NCI-H510A treated with DMSO at 0.1 percent for 48 hours (cell line): Measurements from ENCODE around the gene CACNA1B.
"Not testable (repeated sequence)": the region's sequence is repeated elsewhere in the genome, so short reads cannot be mapped to it uniquely, and the experiment has no call there.

Experiments used
- DNase-seq: peaks from one replicate; lab custom pipeline; 2025; lab: John Stamatoyannopoulos, UW

Gene CACNA1B

GRCh38 chr9:138117101-138117750, 239.6 kb downstream of the CACNA1B start:
- DNase-seq: no peak

DNA sequence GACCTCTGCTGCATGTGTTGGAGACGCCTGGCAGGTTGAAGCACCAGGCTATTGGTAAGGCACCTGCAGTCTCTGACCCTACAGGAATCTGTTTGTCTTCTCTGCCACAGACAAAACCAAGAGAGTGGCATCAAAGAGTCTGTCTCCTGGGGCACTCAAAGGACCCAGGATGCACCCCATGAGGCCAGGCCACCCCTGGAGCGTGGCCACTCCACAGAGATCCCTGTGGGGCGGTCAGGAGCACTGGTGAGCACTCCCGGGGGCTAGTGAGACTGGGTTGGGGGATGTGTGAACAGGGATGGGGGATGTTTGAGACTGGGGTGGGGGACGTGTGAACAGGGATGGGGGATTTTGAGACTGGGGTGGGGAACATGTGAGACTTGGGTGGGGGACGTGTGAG, 240.3 kb downstream of the CACNA1B start:
- DNase-seq: no peak

- DNase-seq: no peak
Observed at GRCh38 chr9:138118601-138119071, 241.1 kb downstream of the CACNA1B start.

DNA sequence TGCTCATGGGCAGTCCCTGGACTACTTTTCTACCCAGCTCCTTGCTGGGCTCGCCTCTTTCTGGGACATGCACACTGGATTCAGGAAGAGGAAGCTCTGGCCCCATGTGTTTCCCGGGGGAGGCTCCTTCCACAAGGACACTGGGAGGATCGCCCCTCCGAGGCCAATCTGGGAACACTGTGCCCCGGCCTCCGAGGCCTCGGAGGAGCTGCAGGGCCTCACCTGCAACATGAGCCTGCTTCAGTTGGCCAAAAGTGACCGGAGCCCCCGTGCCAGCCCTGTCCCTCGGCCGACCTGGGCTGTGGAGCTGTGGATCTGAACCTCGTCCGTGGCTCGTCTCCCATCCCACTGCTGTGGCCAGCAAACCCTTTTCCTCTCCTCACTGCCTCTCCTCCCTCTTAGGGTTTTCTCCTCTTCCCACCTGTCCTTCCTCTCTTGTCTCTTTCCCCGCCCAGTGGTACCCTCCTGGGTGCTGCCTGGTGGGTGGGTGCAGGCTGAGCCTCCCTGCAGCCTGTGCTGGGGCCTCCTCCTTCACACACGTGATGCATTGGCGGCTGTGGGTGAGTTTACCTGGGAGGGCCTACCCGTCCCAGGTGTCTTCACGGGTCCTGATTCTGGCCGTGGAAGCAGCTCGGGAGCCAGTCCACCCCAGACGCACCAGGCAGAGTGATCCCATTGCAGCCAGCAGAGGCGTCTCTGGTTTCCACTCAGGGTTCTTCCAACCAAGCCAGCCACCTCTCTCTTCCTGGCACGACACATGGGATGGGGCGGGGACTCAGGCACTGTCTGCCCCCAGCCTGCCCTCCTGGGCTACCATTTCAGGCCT, 241.8 kb downstream of the CACNA1B start:
- DNase-seq: no peak

DNA sequence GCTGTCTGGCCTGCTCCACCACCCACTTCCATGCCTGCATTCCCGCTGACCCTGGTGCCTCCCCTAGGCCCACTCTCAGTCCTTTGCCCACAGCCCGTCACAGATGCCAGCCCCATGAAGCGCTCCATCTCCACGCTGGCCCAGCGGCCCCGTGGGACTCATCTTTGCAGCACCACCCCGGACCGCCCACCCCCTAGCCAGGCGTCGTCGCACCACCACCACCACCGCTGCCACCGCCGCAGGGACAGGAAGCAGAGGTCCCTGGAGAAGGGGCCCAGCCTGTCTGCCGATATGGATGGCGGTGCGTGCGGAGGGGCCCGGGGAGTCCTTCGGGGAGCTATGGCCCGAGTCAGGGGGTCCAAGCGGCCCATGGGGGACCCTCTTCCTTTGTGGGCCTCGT, 242.5 kb downstream of the CACNA1B start:
- DNase-seq: no peak

DNA sequence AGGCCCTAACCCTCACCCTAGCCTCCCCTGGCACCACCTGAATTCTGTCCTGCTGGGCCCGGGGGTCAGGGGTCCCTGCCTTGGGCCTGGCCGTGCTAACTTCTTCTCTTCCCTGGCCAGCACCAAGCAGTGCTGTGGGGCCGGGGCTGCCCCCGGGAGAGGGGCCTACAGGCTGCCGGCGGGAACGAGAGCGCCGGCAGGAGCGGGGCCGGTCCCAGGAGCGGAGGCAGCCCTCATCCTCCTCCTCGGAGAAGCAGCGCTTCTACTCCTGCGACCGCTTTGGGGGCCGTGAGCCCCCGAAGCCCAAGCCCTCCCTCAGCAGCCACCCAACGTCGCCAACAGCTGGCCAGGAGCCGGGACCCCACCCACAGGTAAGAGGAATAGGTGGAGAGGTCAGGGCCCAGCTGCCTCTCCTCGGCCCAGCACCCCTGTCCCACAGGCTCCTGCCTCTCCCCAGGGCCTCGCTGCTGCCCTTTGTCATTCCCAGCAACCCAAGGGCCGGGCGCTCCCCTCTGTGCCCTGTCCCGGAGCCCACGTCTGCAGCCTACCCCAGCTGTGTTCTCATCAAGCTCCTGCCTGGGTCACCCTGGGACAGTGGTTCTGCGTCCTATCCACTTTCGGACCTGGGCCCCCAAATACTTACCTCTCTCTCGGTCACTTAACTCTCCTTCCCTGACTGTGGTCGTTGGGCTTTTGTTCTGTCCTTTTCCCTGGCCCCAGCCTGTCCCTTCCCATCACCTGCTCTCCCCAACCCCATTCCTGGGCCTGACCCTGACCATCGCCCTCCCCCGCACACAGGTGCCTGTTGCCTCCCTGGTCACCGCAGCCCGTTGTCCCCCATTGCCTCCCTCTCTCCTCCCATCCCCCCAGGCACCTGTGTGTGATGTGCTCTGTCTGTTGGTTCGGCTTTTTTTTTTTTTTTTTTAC, 243.2 kb downstream of the CACNA1B start:
- DNase-seq: no peak

- no peak for DNase-seq
Observed at GRCh38 chr9:138121438-138122050, 244.0 kb downstream of the CACNA1B start.

DNA sequence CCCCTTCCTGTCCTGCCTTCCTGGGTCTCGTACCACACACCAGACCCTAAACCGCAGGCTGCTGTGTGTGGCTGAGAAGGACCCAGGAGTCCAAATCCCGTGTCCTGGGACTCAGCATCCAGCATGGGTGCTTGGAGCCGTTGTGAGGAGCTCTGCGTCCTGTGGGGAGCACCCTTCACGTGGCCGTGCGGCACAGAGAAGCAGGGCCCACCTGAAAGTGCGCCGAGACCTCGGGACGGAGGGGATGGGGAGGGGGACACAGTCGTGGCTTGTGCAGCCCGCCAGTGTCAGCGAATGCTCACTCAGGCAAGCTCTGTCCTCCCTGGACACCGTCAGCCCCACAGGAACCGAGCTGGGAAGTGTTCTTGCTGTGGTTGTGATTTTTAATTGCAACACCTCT, 244.6 kb downstream of the CACNA1B start:
- no peak for DNase-seq

- DNase-seq: no peak
Observed at GRCh38 chr9:138122676-138123075, 245.1 kb downstream of the CACNA1B start.

DNA sequence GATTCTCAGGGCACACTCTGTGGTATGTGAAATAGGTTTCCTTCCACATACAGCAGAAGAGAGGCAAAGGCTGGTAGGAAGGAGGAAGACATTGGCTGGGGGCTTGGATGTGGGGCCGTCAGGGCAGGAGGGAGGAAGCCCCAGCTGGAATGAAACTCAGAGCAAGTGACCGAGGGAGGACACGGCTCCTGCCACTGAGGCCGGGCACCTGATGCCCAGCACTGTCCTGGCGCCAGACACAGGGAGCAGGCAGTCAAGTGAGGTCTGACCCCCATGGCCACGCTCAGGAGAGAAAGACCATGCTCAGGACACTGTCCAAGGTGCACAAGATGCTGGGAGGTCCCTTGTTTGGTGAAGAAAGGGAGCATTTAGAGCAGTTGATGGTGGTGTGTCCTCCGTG, 245.5 kb downstream of the CACNA1B start:
- no peak for DNase-seq

DNA sequence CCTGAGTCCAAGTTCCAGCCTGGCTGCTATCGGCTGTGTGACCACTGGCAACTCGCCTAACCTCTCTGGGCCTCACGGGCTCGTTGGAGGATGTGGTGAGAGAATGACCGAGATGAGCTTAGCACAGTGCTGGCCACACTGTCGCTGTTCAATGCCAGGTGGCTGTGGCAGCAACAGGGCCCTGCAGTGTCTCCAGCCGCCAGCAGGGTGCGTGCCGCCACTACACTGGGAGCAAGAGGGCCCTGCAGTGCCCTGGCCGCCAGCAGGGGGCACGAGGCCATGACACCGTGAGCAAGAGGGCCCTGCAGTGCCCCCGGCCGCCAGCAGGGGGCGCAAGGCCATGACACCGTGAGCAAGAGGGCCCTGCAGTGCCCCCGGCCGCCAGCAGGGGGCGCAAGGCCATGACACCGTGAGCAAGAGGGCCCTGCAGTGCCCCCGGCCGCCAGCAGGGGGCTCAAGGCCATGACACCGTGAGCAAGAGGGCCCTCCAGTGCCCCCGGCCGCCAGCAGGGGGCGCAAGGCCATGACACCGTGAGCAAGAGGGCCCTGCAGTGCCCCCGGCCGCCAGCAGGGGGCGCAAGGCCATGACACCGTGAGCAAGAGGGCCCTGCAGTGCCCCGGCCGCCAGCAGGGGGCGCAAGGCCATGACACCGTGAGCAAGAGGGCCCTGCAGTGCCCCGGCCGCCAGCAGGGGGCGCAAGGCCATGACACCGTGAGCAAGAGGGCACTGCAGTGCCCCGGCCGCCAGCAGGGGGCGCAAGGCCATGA, 248.7 kb downstream of the CACNA1B start:
- DNase-seq: not testable (repeated sequence)

- DNase-seq: not testable (repeated sequence)
Observed at GRCh38 chr9:138126858-138127584, 249.4 kb downstream of the CACNA1B start.

DNA sequence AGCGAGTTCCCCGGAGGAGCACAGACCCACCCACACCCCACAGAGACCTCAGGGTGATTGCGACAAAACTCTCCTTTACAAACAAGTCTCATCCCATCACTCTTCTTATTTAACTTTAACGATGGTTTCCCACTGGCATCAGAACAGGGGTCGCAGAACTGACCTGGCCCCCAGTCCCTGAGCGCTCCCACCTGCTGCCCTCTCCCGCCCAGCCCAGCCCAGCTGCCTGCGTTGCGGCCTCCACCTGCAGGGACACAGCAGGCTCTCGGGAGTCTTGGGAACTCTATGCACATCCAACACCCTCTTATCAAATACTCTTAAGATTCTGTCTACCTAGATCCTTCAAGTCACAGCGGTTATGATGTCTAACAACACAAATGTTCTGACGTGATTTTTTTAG, 250.4 kb downstream of the CACNA1B start:
- DNase-seq: not testable (repeated sequence)

GRCh38 chr9:138129318-138129717, 251.7 kb downstream of the CACNA1B start:
- DNase-seq: not testable (repeated sequence)

DNA sequence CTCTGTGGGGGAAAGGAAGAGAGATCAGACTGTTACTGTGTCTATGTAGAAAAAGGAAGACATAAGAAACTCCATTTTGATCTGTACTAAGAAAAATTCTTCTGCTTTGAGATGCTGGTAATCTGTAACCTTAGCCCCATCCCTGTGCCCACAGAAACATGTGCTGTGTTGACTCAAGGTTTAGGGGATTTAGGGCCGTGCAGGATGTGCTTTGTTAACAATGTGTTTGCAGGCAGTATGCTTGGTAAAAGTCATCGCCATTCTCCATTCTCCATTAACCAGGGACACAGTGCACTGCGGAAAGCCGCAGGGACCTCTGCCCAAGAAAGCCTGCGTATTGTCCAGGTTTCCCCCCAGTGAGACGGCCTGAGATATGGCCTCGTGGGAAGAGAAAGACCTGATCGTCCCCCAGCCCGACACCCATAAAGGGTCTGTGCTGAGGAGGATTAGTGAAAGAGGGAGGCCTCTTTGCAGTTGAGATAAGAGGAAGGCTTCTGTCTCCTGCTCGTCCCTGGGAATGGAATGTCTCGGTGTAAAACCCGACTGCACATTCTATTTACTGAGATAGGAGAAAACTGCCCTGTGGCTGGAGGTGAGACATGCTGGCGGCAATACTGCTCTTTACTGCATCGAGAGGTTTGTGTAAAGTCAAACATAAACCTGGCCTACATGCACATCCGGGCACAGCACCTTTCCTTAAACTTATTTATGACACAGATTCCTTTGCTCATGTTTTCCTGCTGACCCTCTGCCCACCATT, 255.5 kb downstream of the CACNA1B start:
- DNase-seq: not testable (repeated sequence)

GRCh38 chr9:138134581-138134980, 257.0 kb downstream of the CACNA1B start:
- DNase-seq: not testable (repeated sequence)

- DNase-seq: not testable (repeated sequence)
Observed at GRCh38 chr9:138139096-138139495, 261.5 kb downstream of the CACNA1B start.

DNA sequence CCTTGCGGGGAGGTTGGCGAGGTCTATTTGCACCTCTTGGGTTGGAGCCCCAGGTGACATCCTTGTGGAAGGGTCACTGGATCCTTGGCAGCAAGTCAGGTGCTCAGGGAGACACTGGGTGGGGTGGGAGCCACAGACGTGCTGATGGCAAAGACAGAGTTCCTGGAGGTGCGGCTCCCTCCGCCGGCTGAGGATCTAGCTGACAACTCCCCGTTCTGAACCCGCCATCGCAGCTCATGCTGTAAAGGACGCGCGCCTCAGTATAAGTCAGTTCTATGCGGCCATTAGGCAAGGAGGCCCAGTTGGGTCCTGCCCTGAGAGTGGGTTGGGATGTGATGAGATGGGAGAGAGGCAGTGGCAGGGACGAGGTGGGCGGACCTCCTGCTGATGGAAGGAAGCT, 263.4 kb downstream of the CACNA1B start:
- not testable (repeated sequence) for DNase-seq

- DNase-seq: not testable (repeated sequence)
Observed at GRCh38 chr9:138142528-138143244, 265.1 kb downstream of the CACNA1B start.
